Activated T-helper 2 cell treated with anti-CD3 and anti-CD28 coated beads, Interferon-gamma antibody, Interleukin-2, Interleukin-4, amounts not matched to agents 10 μg/mL and 5 μg/mL and 100 μg/mL, durations not matched to agents 14 hours and 24 hours and 36 hours (primary cell): ENCODE data around the gene COG6. TPM values are rescaled to one million over a fixed set of nuclear protein-coding genes. Genes with fewer than 3 reads are reported as not detected.

ENCODE experiments used
- DNase-seq: peaks from one replicate; pipeline ENCODE4 v3.0.0; 2021; ENCODE audit warnings: low spot score
- H3K27ac Mint-ChIP-seq: one replicate; pipeline ENCODE4 v1.8.0; 2021; ENCODE audit warnings: mixed read lengths
- H3K27me3 Mint-ChIP-seq: one replicate; pipeline ENCODE4 v1.8.0; 2021; ENCODE audit warnings: low read depth, mixed read lengths
- H3K36me3 Mint-ChIP-seq: one replicate; pipeline ENCODE4 v1.8.0; 2021; ENCODE audit warnings: low read depth, mixed read lengths
- H3K4me1 Mint-ChIP-seq: one replicate; pipeline ENCODE4 v1.8.0; 2021; ENCODE audit warnings: low read depth, mixed read lengths
- H3K4me3 Mint-ChIP-seq: one replicate; pipeline ENCODE4 v1.8.0; 2021; ENCODE audit warnings: low read depth, mild to moderate bottlenecking, moderate library complexity, mixed read lengths
- H3K9me3 Mint-ChIP-seq: one replicate; pipeline ENCODE4 v1.8.0; 2021; ENCODE audit warnings: mixed read lengths
- intact Hi-C: fragments of 100-400 bp; cut with micrococcal nuclease; formaldehyde crosslinking; loops from one replicate; pipeline ENCODE4 v1.15.1; 2023
- total RNA-seq: library from RNA; stranded (reverse); gene quantifications from 2 replicates; pipeline ENCODE4 v1.2.3, GENCODE V29; 2022

COG6 gene
- 32.4 and 42.2 TPM in 2 replicates for total RNA-seq

GRCh38 chr13:39655569-39656324, at the start of gene COG6:
TSS of gene COG6 (plus strand) at chr13:39655662. CDS start at chr13:39655727, 65 bp downstream.
- intact Hi-C loops, result no loop called here
- H3K9me3 Mint-ChIP-seq, result peaks cover 8% of the 10 kb centered on the region
- peaks cover 20% of the 10 kb centered on the region for H3K4me1 Mint-ChIP-seq
- H3K27ac Mint-ChIP-seq, result peak within 1 kb of the TSS; percentile 81
- H3K4me3 Mint-ChIP-seq, result peak within 1 kb of the TSS; percentile 92
- H3K27me3 Mint-ChIP-seq, result peaks cover 4% of the 10 kb centered on the region
- peaks cover 13% of the 10 kb centered on the region for H3K36me3 Mint-ChIP-seq
- DNase-seq, result peak; percentile 91

GRCh38 chr13:39605677-39606320, 49.7 kb upstream of the COG6 start:
- intact Hi-C loops, result no loop called here
- no peak for DNase-seq
- Mint-ChIP-seq H3K4me1 (peaks cover 13% of the 10 kb centered on the region), H3K4me3 (no peak overlapping the region), H3K27ac (no peak overlapping the region), H3K9me3 (no peaks in the 10 kb centered on the region), H3K27me3 (peaks cover 54% of the 10 kb centered on the region), H3K36me3 (peaks cover 5% of the 10 kb centered on the region)

- Mint-ChIP-seq H3K36me3 (no peaks in the 10 kb centered on the region), H3K4me1 (peaks cover 6% of the 10 kb centered on the region), H3K27me3 (peaks cover 42% of the 10 kb centered on the region), H3K4me3 (no peak overlapping the region), H3K9me3 (no peaks in the 10 kb centered on the region), H3K27ac (no peak overlapping the region)
- intact Hi-C loops, result no loop called here
- no peak for DNase-seq
Observed at GRCh38 chr13:39607876-39608275, 47.6 kb upstream of the COG6 start.

DNA sequence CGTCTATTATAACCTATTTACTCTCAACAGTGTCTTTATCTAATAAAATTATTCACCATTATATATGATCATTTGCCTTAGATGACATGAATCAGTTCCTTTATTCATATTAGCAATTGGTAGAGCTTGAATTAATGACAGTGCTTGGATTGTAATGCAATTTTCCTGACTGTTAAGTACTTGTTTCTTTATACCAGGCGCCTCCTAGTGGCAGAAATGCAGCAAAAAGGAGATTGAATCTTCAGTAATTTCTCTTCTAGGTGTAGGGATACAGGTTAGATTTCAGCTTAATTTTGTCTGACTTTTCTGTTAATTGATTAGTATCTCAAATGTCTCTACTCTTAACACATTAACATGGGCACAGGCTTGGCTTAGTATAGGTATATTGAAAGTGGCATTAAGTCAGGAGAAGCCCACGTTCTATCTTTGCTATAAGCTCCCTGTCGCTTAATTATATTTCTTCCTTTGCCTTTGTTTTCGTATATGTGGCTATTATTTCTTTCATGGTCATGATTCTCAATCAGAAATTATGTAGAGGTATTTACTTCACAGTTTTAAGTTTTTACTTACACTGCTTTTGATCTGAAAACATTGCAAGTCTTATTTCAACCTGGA, 43.3 kb upstream of the COG6 start:
- Mint-ChIP-seq H3K4me1 (no peaks in the 10 kb centered on the region), H3K4me3 (no peak overlapping the region), H3K9me3 (no peaks in the 10 kb centered on the region), H3K27ac (no peak overlapping the region), H3K27me3 (peaks cover 23% of the 10 kb centered on the region), H3K36me3 (no peaks in the 10 kb centered on the region)
- peak; percentile 21 for DNase-seq
- intact Hi-C loops, result loop anchor here (1.0 to 10.0 kb wide), 4 partner anchors 197 to 561 kb away; no protein-coding TSS in a partner anchor

DNA sequence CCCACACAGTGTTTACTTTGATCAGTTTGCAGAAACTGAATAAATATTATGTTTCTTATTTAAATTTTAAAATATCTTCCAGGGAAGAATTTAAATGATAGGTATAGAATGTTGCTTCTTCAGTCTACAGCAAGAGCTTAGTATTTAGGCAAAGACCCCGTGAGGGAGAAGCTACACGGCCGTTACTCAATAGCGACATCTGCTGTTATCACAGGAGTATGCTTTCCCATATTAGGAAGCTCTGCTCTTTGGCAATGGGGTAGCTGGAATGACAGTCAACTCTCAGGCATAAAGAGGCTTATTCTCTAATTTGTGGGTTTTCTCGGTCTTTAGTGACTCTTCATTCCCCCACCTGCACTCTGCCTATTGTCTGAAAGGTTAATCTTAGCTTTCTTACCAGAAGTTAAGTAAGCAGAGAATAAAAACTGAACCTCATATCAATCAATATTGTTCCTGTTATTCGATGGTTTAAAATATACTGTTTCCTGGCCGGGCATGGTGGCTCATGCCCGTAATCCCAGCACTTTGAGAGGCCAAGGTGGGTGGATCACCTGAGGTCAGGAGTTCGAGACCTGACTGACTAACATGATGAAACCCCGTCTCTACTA, 39.3 kb upstream of the COG6 start:
- intact Hi-C loops, result loop anchor here (1.0 to 10.0 kb wide), 3 partner anchors 51 to 471 kb away; no protein-coding TSS in a partner anchor
- no peaks in the 10 kb centered on the region for H3K36me3 Mint-ChIP-seq
- H3K4me3 Mint-ChIP-seq, result no peak overlapping the region
- H3K27me3 Mint-ChIP-seq, result peaks cover 19% of the 10 kb centered on the region
- DNase-seq, result no peak
- H3K9me3 Mint-ChIP-seq, result no peaks in the 10 kb centered on the region
- H3K4me1 Mint-ChIP-seq, result no peaks in the 10 kb centered on the region
- no peak overlapping the region for H3K27ac Mint-ChIP-seq

- intact Hi-C loops, result loop anchor here (5.0 to 10.0 kb wide), 2 partner anchors 49 to 204 kb away; no protein-coding TSS in a partner anchor
- Mint-ChIP-seq H3K27me3 (peaks cover 31% of the 10 kb centered on the region), H3K9me3 (no peaks in the 10 kb centered on the region), H3K4me3 (no peak overlapping the region), H3K36me3 (no peaks in the 10 kb centered on the region), H3K27ac (no peak overlapping the region), H3K4me1 (no peaks in the 10 kb centered on the region)
- no peak for DNase-seq
Observed at GRCh38 chr13:39618561-39618960, 36.9 kb upstream of the COG6 start.

- no peaks in the 10 kb centered on the region for H3K9me3 Mint-ChIP-seq
- H3K36me3 Mint-ChIP-seq, result no peaks in the 10 kb centered on the region
- DNase-seq, result no peak
- H3K27me3 Mint-ChIP-seq, result peaks cover 32% of the 10 kb centered on the region
- H3K4me1 Mint-ChIP-seq, result no peaks in the 10 kb centered on the region
- H3K4me3 Mint-ChIP-seq, result no peak overlapping the region
- intact Hi-C loops, result no loop called here
- no peak overlapping the region for H3K27ac Mint-ChIP-seq
Observed at GRCh38 chr13:39623466-39623865, 32.0 kb upstream of the COG6 start.

- no peak overlapping the region for H3K4me3 Mint-ChIP-seq
Observed at GRCh38 chr13:39631307-39631706, 24.2 kb upstream of the COG6 start.

DNA sequence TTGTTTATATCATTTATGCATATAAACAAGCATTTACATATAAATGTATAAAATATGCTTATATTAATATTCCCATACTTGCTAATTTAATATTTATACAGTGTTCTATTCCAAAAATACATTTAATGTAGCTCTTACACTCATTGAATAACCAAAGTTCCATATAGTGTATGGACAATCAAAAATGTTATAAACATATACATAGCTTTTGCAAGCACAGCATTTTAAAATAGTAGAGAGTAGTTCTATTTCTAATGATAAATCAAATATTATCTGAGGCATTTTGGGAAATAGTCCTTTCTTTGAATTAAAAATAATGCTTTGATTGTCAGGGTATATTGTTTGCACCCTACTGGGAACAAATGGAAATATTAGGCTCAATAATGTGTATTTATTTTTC, 22.5 kb upstream of the COG6 start:
- H3K27ac Mint-ChIP-seq, result no peak overlapping the region
- peaks cover 5% of the 10 kb centered on the region for H3K9me3 Mint-ChIP-seq
- peaks cover 2% of the 10 kb centered on the region for H3K4me1 Mint-ChIP-seq
- no peak overlapping the region for H3K4me3 Mint-ChIP-seq
- no peak for DNase-seq
- no peaks in the 10 kb centered on the region for H3K36me3 Mint-ChIP-seq
- intact Hi-C loops, result no loop called here
- peaks cover 25% of the 10 kb centered on the region for H3K27me3 Mint-ChIP-seq

More at GRCh38 chr13:39631307-39631706, 24.2 kb upstream of the COG6 start:
- Mint-ChIP-seq H3K27ac (no peak overlapping the region), H3K27me3 (peaks cover 25% of the 10 kb centered on the region), H3K9me3 (peaks cover 5% of the 10 kb centered on the region), H3K4me1 (peaks cover 2% of the 10 kb centered on the region), H3K36me3 (no peaks in the 10 kb centered on the region)
- intact Hi-C loops, result no loop called here
- DNase-seq, result no peak

GRCh38 chr13:39635564-39635963, 19.9 kb upstream of the COG6 start:
- Mint-ChIP-seq H3K27ac (no peak overlapping the region), H3K36me3 (no peaks in the 10 kb centered on the region), H3K27me3 (peaks cover 18% of the 10 kb centered on the region), H3K9me3 (peaks cover 5% of the 10 kb centered on the region), H3K4me3 (no peak overlapping the region), H3K4me1 (no peaks in the 10 kb centered on the region)
- intact Hi-C loops, result no loop called here
- DNase-seq, result no peak

- intact Hi-C loops, result no loop called here
- no peak overlapping the region for H3K4me3 Mint-ChIP-seq
- H3K27ac Mint-ChIP-seq, result no peak overlapping the region
- H3K4me1 Mint-ChIP-seq, result no peaks in the 10 kb centered on the region
- H3K9me3 Mint-ChIP-seq, result no peaks in the 10 kb centered on the region
- H3K27me3 Mint-ChIP-seq, result peaks cover 14% of the 10 kb centered on the region
- no peaks in the 10 kb centered on the region for H3K36me3 Mint-ChIP-seq
- DNase-seq, result no peak
Observed at GRCh38 chr13:39637890-39638289, 17.6 kb upstream of the COG6 start.

GRCh38 chr13:39641645-39642044, 13.8 kb upstream of the COG6 start:
- no peak for DNase-seq
- intact Hi-C loops, result no loop called here
- no peaks in the 10 kb centered on the region for H3K36me3 Mint-ChIP-seq
- H3K4me1 Mint-ChIP-seq, result no peaks in the 10 kb centered on the region
- H3K27me3 Mint-ChIP-seq, result peaks cover 12% of the 10 kb centered on the region
- H3K27ac Mint-ChIP-seq, result no peak overlapping the region
- no peak overlapping the region for H3K4me3 Mint-ChIP-seq
- no peaks in the 10 kb centered on the region for H3K9me3 Mint-ChIP-seq
